ENCODE results near the gene IL1RAPL2. TPM values are rescaled to one million over a fixed set of nuclear protein-coding genes. Genes with fewer than 3 reads are reported as not detected.
"Not testable (repeated sequence)": the region's sequence is repeated elsewhere in the genome, so short reads cannot be mapped to it uniquely, and the experiment has no call there.

Gene IL1RAPL2
- total RNA-seq, 2 donors from 2014 or later: not detected

DNA sequence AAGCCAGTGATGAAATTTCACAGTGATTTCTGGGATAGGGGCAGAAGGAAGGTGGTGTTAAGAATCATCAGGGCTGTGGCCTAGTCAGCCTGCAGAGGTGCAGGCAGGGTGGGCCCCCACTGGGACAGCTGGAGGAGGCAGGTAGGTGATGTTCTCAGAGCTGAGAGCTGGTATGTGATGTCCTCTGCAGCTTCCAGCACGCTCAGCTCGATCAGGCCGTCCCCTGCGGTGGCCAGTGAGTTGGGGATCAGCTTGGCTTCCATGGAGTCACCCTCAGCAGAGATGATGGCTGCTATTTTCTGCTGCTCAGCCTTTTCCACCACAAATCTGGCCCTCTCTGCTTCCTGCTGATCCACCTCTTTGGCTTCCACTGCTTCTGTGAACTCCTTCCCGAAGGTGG lies 81.1 kb downstream of the IL1RAPL2 start:
- no peak for ATAC-seq (replicated peaks)
- H3K4me1 Mint-ChIP-seq: no peaks in the 10 kb centered on the region
- peaks cover 3% of the 10 kb centered on the region for H3K27me3 Mint-ChIP-seq
- H3K4me3 Mint-ChIP-seq: no peak overlapping the region
- H3K36me3 Mint-ChIP-seq (ENCODE audit: low read depth): no peaks in the 10 kb centered on the region
- no peak overlapping the region for H3K27ac Mint-ChIP-seq
- peaks cover 9% of the 10 kb centered on the region for H3K9me3 Mint-ChIP-seq

DNA sequence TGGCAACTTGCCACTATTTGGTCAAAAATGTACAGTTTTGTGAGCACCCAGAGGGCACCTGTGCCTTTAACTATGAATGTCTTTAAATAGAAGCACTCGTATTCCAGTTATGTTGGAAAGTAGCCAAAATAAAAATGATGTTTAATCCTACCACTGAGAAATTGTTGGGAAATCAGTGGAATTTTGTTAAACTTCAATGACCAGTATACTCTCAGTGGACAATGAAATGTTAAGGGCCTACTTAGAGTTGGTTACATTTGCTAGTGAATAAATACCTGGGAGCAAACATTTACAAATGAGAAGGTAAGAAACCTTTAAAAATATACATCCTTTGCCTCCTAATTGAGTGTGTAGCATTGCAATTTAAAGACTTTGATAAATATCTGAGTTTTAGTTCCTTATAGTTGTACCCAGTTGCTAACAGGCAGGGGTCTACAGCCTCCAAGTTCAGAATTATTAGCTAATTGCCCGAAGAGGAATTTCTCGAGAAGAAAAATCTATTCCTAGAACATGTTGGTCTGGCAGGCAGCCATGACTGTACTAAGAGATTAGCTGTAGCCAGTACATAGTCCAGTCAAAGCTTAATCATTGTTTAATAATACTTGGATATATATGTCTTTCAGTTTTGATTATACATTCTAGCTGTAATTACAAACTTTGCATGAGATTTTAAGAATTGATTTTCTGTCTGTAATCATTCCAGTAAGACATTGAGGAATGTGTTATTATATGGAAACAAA lies 93.2 kb downstream of the IL1RAPL2 start:
- H3K36me3 Mint-ChIP-seq (ENCODE audit: low read depth): no peaks in the 10 kb centered on the region
- ATAC-seq (replicated peaks): no peak
- H3K4me1 Mint-ChIP-seq: no peaks in the 10 kb centered on the region

GRCh38 chrX:104660092-104660491 lies 94.1 kb downstream of the IL1RAPL2 start:
- H3K4me3 Mint-ChIP-seq: no peak overlapping the region
- H3K27ac Mint-ChIP-seq: no peak overlapping the region
- H3K9me3 Mint-ChIP-seq: no peaks in the 10 kb centered on the region
- no peaks in the 10 kb centered on the region for H3K27me3 Mint-ChIP-seq
- H3K36me3 Mint-ChIP-seq (ENCODE audit: low read depth): no peaks in the 10 kb centered on the region
- ATAC-seq (replicated peaks): no peak
- no peaks in the 10 kb centered on the region for H3K4me1 Mint-ChIP-seq

More for the DNA sequence above, 93.2 kb downstream of the IL1RAPL2 start:
- Mint-ChIP-seq H3K27ac (no peak overlapping the region), H3K9me3 (no peaks in the 10 kb centered on the region), H3K4me3 (no peak overlapping the region), H3K27me3 (no peaks in the 10 kb centered on the region)

GRCh38 chrX:104662694-104663093 lies 96.7 kb downstream of the IL1RAPL2 start:
- Mint-ChIP-seq H3K27ac (no peak overlapping the region), H3K27me3 (no peaks in the 10 kb centered on the region), H3K36me3 (ENCODE audit: low read depth) (no peaks in the 10 kb centered on the region), H3K4me3 (no peak overlapping the region), H3K9me3 (no peaks in the 10 kb centered on the region), H3K4me1 (no peaks in the 10 kb centered on the region)
- no peak for ATAC-seq (replicated peaks)

- Mint-ChIP-seq H3K4me1 (no peaks in the 10 kb centered on the region), H3K9me3 (no peaks in the 10 kb centered on the region), H3K4me3 (no peak overlapping the region), H3K27me3 (no peaks in the 10 kb centered on the region), H3K27ac (no peak overlapping the region), H3K36me3 (ENCODE audit: low read depth) (no peaks in the 10 kb centered on the region)
- no peak for ATAC-seq (replicated peaks)
Measured at GRCh38 chrX:104665691-104666090, 99.7 kb downstream of the IL1RAPL2 start.

GRCh38 chrX:104668550-104668949 lies 102.6 kb downstream of the IL1RAPL2 start:
- no peaks in the 10 kb centered on the region for H3K36me3 Mint-ChIP-seq (ENCODE audit: low read depth)
- no peak for ATAC-seq (replicated peaks)
- no peak overlapping the region for H3K27ac Mint-ChIP-seq
- no peak overlapping the region for H3K4me3 Mint-ChIP-seq
- no peaks in the 10 kb centered on the region for H3K27me3 Mint-ChIP-seq
- no peaks in the 10 kb centered on the region for H3K9me3 Mint-ChIP-seq
- H3K4me1 Mint-ChIP-seq: no peaks in the 10 kb centered on the region

DNA sequence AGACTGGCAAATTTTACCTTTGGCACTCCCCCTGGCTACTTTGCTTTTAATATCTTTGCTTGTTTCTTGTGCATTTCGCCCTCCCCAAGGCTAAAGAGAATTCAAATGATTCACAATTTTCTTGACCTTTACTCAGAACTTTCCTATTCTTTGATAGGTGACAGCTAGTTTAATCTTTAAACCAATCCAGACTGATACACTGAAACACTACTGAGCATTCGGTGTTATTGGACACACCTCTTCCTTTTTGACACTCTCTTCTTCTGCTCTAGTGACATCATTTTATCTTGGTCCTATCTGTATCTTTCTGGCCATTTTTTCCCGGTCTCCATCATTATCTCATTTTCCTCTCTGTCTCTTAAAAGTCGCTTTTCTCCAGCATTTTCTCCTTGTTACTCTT lies 103.1 kb downstream of the IL1RAPL2 start:
- no peak for ATAC-seq (replicated peaks)
- H3K27me3 Mint-ChIP-seq: no peaks in the 10 kb centered on the region
- H3K36me3 Mint-ChIP-seq (ENCODE audit: low read depth): no peaks in the 10 kb centered on the region
- no peaks in the 10 kb centered on the region for H3K4me1 Mint-ChIP-seq
- no peak overlapping the region for H3K4me3 Mint-ChIP-seq
- H3K9me3 Mint-ChIP-seq: no peaks in the 10 kb centered on the region
- no peak overlapping the region for H3K27ac Mint-ChIP-seq

GRCh38 chrX:104670051-104670450 lies 104.1 kb downstream of the IL1RAPL2 start:
- Mint-ChIP-seq H3K4me1 (no peaks in the 10 kb centered on the region), H3K27ac (no peak overlapping the region), H3K27me3 (no peaks in the 10 kb centered on the region), H3K4me3 (no peak overlapping the region), H3K36me3 (ENCODE audit: low read depth) (no peaks in the 10 kb centered on the region), H3K9me3 (no peaks in the 10 kb centered on the region)
- no peak for ATAC-seq (replicated peaks)

DNA sequence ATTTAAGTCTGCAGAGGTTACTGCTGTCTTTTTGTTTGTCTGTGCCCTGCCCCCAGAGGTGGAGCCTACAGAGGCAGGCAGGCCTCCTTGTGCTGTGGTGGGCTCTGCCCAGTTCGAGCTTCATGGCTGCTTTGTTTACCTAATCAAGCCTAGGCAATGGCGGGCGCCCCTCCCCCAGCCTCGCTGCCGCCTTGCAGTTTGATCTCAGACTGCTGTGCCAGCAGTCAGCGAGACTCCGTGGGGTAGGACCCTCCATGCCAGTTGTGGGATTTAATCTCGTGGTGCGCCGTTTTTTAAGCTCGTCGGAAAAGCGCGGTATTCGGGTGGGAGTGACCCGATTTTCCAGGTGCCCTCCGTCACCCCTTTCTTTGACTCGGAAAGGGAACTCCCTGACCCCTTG lies 111.5 kb downstream of the IL1RAPL2 start:
- ATAC-seq (replicated peaks); H3K27ac Mint-ChIP-seq; H3K36me3 Mint-ChIP-seq (ENCODE audit: low read depth); H3K9me3 Mint-ChIP-seq; H3K27me3 Mint-ChIP-seq; H3K4me3 Mint-ChIP-seq; H3K4me1 Mint-ChIP-seq: not testable (repeated sequence)

DNA sequence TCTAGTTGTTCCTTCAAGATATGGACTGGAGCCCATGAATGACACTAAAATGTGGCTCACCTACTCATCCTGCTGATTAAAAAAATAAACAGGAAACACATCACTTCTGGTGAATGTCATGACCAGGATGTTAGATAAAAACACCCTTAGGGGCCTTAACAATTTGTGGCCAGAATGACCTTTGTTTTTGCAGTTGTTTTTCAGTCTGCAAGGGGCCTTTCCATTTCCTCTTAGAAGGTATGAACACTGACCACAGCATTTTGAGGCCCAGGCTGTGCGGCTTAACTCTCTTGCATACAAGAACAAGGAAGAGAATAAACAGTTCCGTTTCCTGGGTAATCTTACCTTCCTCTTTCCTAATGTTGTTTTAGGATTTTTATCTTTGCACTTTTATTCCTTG lies 113.2 kb downstream of the IL1RAPL2 start:
- no peak overlapping the region for H3K27ac Mint-ChIP-seq
- H3K9me3 Mint-ChIP-seq: no peaks in the 10 kb centered on the region
- no peaks in the 10 kb centered on the region for H3K4me1 Mint-ChIP-seq
- no peak for ATAC-seq (replicated peaks)
- no peaks in the 10 kb centered on the region for H3K36me3 Mint-ChIP-seq (ENCODE audit: low read depth)
- H3K27me3 Mint-ChIP-seq: no peaks in the 10 kb centered on the region
- H3K4me3 Mint-ChIP-seq: no peak overlapping the region

- no peak overlapping the region for H3K27ac Mint-ChIP-seq
- H3K9me3 Mint-ChIP-seq: no peaks in the 10 kb centered on the region
- no peaks in the 10 kb centered on the region for H3K4me1 Mint-ChIP-seq
- ATAC-seq (replicated peaks): no peak
- H3K36me3 Mint-ChIP-seq (ENCODE audit: low read depth): no peaks in the 10 kb centered on the region
- no peaks in the 10 kb centered on the region for H3K27me3 Mint-ChIP-seq
- no peak overlapping the region for H3K4me3 Mint-ChIP-seq
Measured at GRCh38 chrX:104681214-104681613, 115.2 kb downstream of the IL1RAPL2 start.

GRCh38 chrX:104684077-104684476 lies 118.1 kb downstream of the IL1RAPL2 start:
- H3K27ac Mint-ChIP-seq: no peak overlapping the region
- no peak overlapping the region for H3K4me3 Mint-ChIP-seq
- no peaks in the 10 kb centered on the region for H3K27me3 Mint-ChIP-seq
- H3K4me1 Mint-ChIP-seq: no peaks in the 10 kb centered on the region
- H3K9me3 Mint-ChIP-seq: no peaks in the 10 kb centered on the region
- no peak for ATAC-seq (replicated peaks)
- no peaks in the 10 kb centered on the region for H3K36me3 Mint-ChIP-seq (ENCODE audit: low read depth)

- ATAC-seq (replicated peaks): no peak
- Mint-ChIP-seq H3K27me3 (no peaks in the 10 kb centered on the region), H3K9me3 (no peaks in the 10 kb centered on the region), H3K36me3 (ENCODE audit: low read depth) (no peaks in the 10 kb centered on the region), H3K27ac (no peak overlapping the region), H3K4me1 (no peaks in the 10 kb centered on the region), H3K4me3 (no peak overlapping the region)
Measured at GRCh38 chrX:104695593-104695992, 129.6 kb downstream of the IL1RAPL2 start.

DNA sequence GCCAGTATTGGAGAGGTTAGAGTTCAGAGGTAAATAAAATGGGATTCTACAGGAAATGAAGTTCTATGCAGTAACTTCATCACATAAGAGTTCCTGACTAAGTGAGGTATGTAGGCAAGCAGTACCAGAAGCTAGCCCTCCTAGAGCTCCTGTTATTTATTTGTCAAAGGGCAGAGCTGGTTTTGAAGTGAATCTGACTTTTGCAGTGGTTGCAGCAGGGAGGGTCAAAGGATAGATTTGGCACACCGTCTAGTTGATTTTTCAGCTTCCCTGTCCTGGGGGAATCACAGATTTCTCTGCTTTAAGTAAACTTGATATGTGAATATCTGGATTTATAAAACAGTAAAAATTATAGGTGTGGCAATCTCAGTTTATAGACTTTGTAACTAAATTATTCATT lies 130.7 kb downstream of the IL1RAPL2 start:
- Mint-ChIP-seq H3K9me3 (no peaks in the 10 kb centered on the region), H3K4me1 (no peaks in the 10 kb centered on the region), H3K36me3 (ENCODE audit: low read depth) (no peaks in the 10 kb centered on the region), H3K4me3 (no peak overlapping the region), H3K27ac (no peak overlapping the region), H3K27me3 (no peaks in the 10 kb centered on the region)
- ATAC-seq (replicated peaks): no peak

DNA sequence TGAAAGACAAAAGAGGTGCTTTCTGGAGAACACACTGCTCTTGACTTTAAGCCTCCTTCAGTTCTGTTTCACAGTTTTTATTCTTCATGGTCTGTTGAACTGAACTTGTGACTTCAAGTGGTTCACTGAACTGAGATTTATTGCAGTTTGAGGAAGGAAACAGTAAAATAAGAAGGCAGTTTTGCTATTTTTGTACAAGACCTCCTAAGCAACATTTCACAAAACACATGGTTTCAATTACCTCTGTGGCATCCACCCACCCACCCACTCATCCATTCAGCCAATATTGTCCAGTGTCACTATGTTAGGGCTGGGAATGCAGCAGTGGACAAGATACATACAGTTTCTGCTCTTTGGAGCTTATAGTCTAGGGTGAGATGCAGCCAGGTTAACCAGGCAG lies 131.3 kb downstream of the IL1RAPL2 start:
- H3K4me1 Mint-ChIP-seq: no peaks in the 10 kb centered on the region
- H3K9me3 Mint-ChIP-seq: no peaks in the 10 kb centered on the region

GRCh38 chrX:104707042-104707441 lies 141.0 kb downstream of the IL1RAPL2 start:
- no peaks in the 10 kb centered on the region for H3K27me3 Mint-ChIP-seq
- no peaks in the 10 kb centered on the region for H3K4me1 Mint-ChIP-seq
- H3K27ac Mint-ChIP-seq: no peak overlapping the region
- no peaks in the 10 kb centered on the region for H3K36me3 Mint-ChIP-seq (ENCODE audit: low read depth)
- no peak overlapping the region for H3K4me3 Mint-ChIP-seq
- ATAC-seq (replicated peaks): no peak
- no peaks in the 10 kb centered on the region for H3K9me3 Mint-ChIP-seq

More for the DNA sequence above, 131.3 kb downstream of the IL1RAPL2 start:
- Mint-ChIP-seq H3K36me3 (ENCODE audit: low read depth) (no peaks in the 10 kb centered on the region), H3K27ac (no peak overlapping the region), H3K4me3 (no peak overlapping the region), H3K27me3 (no peaks in the 10 kb centered on the region)
- ATAC-seq (replicated peaks): no peak
